Esophagus squamous epithelium (tissue), 5 donors: ENCODE data around the gene DEPDC4. TPM values are rescaled to one million over a fixed set of nuclear protein-coding genes. Genes with fewer than 3 reads are reported as not detected.
"Not testable (repeated sequence)": the region's sequence is repeated elsewhere in the genome, so short reads cannot be mapped to it uniquely, and the experiment has no call there.

Source experiments
- DNase-seq: peaks from one replicate; lab custom pipeline; 2025; lab: John Stamatoyannopoulos, UW
- H3K27ac ChIP-seq, 4 donors: fragments of 200-600 bp; sonication (generic); one replicate each; pipeline ENCODE4 v1.5.1; 2016 to 2019; ENCODE audit warnings: mild to moderate bottlenecking in 1 of 4
- H3K27me3 ChIP-seq, 4 donors: fragments of 200-600 bp; sonication (generic); 1 replicate in 3 of 4; 2 replicates in 1 of 4; pipeline versions ENCODE4 v1.5.1 to v1.6.0; 2017 to 2021; ENCODE audit warnings: antibody characterized with exemption in 1 of 4
- H3K36me3 ChIP-seq, 3 donors: fragments of 200-600 bp; sonication (generic); one replicate each; pipeline ENCODE4 v1.5.1; 2016 to 2019
- H3K4me1 ChIP-seq, 3 donors: fragments of 200-600 bp; sonication (generic); one replicate each; pipeline ENCODE4 v1.5.1; 2017 to 2019
- H3K4me3 ChIP-seq, 4 donors: fragments of 200-600 bp; sonication (generic); 1 replicate in 3 of 4; 2 replicates in 1 of 4; pipeline ENCODE4 v1.5.1; 2016 to 2019; ENCODE audit warnings: mild to moderate bottlenecking in 2 of 4, moderate library complexity in 1 of 4
- H3K9me3 ChIP-seq, 3 donors: fragments of 200-600 bp; sonication (generic); one replicate each; pipeline ENCODE4 v1.5.1; 2016 to 2019
- POLR2A ChIP-seq, 4 donors: fragments of 450-650 bp; IDR thresholded peaks; one replicate each; pipeline ENCODE4 v1.6.1; 2017; ENCODE audit warnings: antibody characterized with exemption in 4 of 4, mild to moderate bottlenecking in 4 of 4, moderate library complexity in 3 of 4
- WGBS, 2 donors: methylation state at CpG; one replicate each; pipeline ENCODE4 v1.1.5; 2018; 5-methylcytosine and 5-hydroxymethylcytosine counted together
- intact Hi-C: fragments of 100-400 bp; cut with DNase I; formaldehyde crosslinking; loops from one replicate; pipeline ENCODE4 v1.15.0; 2022
- total RNA-seq, 4 donors: library from RNA; depleted of rRNA; stranded (reverse); fragments of >200 nt; gene quantifications; one replicate each; pipeline ENCODE4 v1.1.0, GENCODE V29; 2016
- TF ChIP-seq, protein P1 (sequence below), 6 experiments: fragments of 450-650 bp in 4 of 6; fragments of 200-600 bp in 2 of 6; sonication (generic) in 2 of 6; IDR thresholded peaks; one replicate each; pipeline ENCODE4 v1.5.1; 2016 to 2019; ENCODE audit warnings: antibody characterized with exemption in 6 of 6, mild to moderate bottlenecking in 4 of 6, moderate library complexity in 4 of 6
- donor health status: DM: yes; HTN: yes; CAD: no.

The DEPDC4 gene
- total RNA-seq, 4 donors from 2014 or later = 0.76 to 1.1 (median 0.95) TPM; not detected in 1

GRCh38 chr12:100234166-100234565, 32.7 kb downstream of the DEPDC4 start:
- intact Hi-C loops = no loop called here
- H3K4me1 ChIP-seq = peaks cover 0 to 43% (median 3%) of the 10 kb centered on the region in 3 donors
- no peak overlapping the region for H3K4me3 ChIP-seq
- H3K36me3 ChIP-seq = no peaks in the 10 kb centered on the region
- 32 to 34% methylated on average over 3 of the region's 3 CpGs for WGBS, 2 donors
- H3K9me3 ChIP-seq = no peaks in the 10 kb centered on the region
- no peak for DNase-seq
- TF ChIP-seq, protein P1, sequence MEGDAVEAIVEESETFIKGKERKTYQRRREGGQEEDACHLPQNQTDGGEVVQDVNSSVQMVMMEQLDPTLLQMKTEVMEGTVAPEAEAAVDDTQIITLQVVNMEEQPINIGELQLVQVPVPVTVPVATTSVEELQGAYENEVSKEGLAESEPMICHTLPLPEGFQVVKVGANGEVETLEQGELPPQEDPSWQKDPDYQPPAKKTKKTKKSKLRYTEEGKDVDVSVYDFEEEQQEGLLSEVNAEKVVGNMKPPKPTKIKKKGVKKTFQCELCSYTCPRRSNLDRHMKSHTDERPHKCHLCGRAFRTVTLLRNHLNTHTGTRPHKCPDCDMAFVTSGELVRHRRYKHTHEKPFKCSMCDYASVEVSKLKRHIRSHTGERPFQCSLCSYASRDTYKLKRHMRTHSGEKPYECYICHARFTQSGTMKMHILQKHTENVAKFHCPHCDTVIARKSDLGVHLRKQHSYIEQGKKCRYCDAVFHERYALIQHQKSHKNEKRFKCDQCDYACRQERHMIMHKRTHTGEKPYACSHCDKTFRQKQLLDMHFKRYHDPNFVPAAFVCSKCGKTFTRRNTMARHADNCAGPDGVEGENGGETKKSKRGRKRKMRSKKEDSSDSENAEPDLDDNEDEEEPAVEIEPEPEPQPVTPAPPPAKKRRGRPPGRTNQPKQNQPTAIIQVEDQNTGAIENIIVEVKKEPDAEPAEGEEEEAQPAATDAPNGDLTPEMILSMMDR (IDR thresholded peaks at IDR 0.05) = no peak
- no peak for TF ChIP-seq POLR2A (IDR thresholded peaks at IDR 0.05)
- H3K27me3 ChIP-seq = no peaks in the 10 kb centered on the region
- H3K27ac ChIP-seq = peak overlapping the region in 3 of 4 donors; percentile 2 to 59 (median 36)

DNA sequence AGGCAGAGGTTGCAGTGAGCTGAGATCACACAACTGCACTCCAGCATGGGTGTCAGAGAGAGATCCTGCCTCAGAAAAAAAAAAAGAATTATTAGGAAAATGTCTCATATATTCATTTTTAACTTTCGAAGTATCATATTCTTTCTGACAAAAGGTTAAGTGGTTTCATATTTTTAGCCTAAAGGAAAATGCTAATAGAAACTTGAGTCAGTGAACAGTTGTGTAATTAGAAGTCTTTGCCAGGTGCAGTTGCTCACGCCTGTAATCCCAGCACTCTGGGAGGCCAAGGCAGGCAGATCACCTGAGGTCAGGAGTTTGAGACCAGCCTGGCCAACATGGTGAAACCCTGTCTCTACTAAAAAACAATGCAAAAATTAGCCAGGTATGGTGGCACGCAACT, 35.0 kb downstream of the DEPDC4 start:
- H3K27me3 ChIP-seq, H3K9me3 ChIP-seq, H3K4me3 ChIP-seq, intact Hi-C loops, H3K36me3 ChIP-seq, DNase-seq, H3K27ac ChIP-seq: not testable (repeated sequence)
- 34 to 42% methylated on average over 3 of the region's 3 CpGs for WGBS, 2 donors
- H3K4me1 ChIP-seq = peaks cover 0 to 46% (median 3%) of the 10 kb centered on the region in 3 donors

DNA sequence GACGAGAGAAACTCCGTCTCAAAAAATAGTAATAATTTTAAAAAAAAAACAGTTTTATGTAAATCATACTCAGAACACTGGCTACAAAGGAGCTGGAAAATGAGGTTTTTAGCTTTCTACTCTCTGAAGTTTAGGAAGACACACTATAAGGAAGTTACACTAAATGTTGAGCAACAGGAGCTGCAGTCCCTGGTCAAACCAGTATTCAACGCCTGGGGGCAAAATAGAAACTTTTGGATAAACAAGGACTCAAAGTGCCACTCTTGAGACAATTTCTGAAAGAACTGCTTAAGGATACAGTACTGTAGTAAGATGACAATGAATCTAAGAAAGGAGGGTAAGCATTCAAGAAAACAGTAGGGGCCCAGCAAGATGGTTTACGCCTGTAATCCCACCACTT, 37.0 kb downstream of the DEPDC4 start:
- Histone ChIP-seq H3K27ac (peak overlapping the region in 3 of 4 donors; percentile 58 to 68 (median 67)), H3K36me3 (peaks cover 0 to 13% (median 5%) of the 10 kb centered on the region in 3 donors), H3K9me3 (no peaks in the 10 kb centered on the region), H3K4me3 (no peak overlapping the region), H3K27me3 (no peaks in the 10 kb centered on the region), H3K4me1 (peaks cover 0 to 44% (median 3%) of the 10 kb centered on the region in 3 donors)
- WGBS, 2 donors = 28 to 56% methylated on average over 4 of the region's 4 CpGs
- intact Hi-C loops = no loop called here
- DNase-seq = no peak
- TF ChIP-seq POLR2A (IDR thresholded peaks at IDR 0.05) = no peak

GRCh38 chr12:100229036-100229635, 37.7 kb downstream of the DEPDC4 start:
- no peak for TF ChIP-seq POLR2A (IDR thresholded peaks at IDR 0.05)
- TF ChIP-seq, protein P1 (IDR thresholded peaks at IDR 0.05) = peak in 3 of 6 experiments; percentile 13 to 50 (median 39)
- Histone ChIP-seq H3K36me3 (peaks cover 0 to 20% (median 5%) of the 10 kb centered on the region in 3 donors), H3K4me3 (no peak overlapping the region), H3K27ac (peak overlapping the region in 3 of 4 donors; percentile 58 to 68 (median 67)), H3K9me3 (no peaks in the 10 kb centered on the region), H3K27me3 (no peaks in the 10 kb centered on the region), H3K4me1 (peaks cover 0 to 37% (median 3%) of the 10 kb centered on the region in 3 donors)
- whole genome bisulfite sequencing, 2 donors = 77 to 85% methylated on average over 4 to 5 of the region's 5 CpGs
- intact Hi-C loops = no loop called here
- DNase-seq = no peak

- TF ChIP-seq, protein P1 (IDR thresholded peaks at IDR 0.05) = no peak
- TF ChIP-seq POLR2A (IDR thresholded peaks at IDR 0.05) = no peak
- Histone ChIP-seq H3K27ac (no peak overlapping the region), H3K4me1 (peaks cover 0 to 17% (median 3%) of the 10 kb centered on the region in 3 donors), H3K9me3 (no peaks in the 10 kb centered on the region), H3K27me3 (no peaks in the 10 kb centered on the region), H3K36me3 (peaks cover 0 to 57% (median 16%) of the 10 kb centered on the region in 3 donors), H3K4me3 (no peak overlapping the region)
- no peak for DNase-seq
- intact Hi-C loops = no loop called here
Observed at GRCh38 chr12:100225491-100225890, 41.4 kb downstream of the DEPDC4 start.

DNA sequence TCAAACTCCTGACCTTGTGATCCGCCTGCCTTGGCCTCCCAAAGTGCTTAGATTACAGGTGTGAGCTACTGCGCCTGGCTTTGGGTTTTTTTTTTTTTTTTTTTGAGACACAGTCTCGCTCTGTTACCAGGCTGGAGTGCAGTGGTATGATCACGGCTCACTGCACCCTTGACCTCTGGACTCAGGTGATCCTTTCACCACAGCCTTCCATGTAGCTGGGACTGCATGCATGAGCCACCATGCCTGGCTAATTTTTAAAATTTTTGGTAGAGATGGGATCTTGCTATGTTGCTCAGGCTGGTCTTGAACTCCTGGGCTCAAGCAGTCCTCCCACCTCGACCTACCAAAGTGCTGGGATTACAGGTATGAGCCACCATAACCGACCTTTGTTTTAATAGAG, 44.7 kb downstream of the DEPDC4 start:
- H3K27ac ChIP-seq, H3K4me1 ChIP-seq, H3K9me3 ChIP-seq, H3K27me3 ChIP-seq, DNase-seq, H3K4me3 ChIP-seq, intact Hi-C loops: not testable (repeated sequence)
- WGBS, 2 donors = 92 to 98% methylated on average over 5 to 6 of the region's 6 CpGs
- H3K36me3 ChIP-seq = peaks cover 0 to 90% (median 17%) of the 10 kb centered on the region in 3 donors
